Inferior parietal cortex (tissue), 1 donor: Measurements from ENCODE around the gene GID8.

Source experiments
- DNase-seq: peaks from one replicate; pipeline ENCODE4 v3.0.0-alpha.2; 2016; ENCODE audit errors: extremely low spot score

GID8 gene

GRCh38 chr20:62970307-62971210 lies 32.6 kb downstream of the GID8 start:
- DNase-seq: no peak

DNA sequence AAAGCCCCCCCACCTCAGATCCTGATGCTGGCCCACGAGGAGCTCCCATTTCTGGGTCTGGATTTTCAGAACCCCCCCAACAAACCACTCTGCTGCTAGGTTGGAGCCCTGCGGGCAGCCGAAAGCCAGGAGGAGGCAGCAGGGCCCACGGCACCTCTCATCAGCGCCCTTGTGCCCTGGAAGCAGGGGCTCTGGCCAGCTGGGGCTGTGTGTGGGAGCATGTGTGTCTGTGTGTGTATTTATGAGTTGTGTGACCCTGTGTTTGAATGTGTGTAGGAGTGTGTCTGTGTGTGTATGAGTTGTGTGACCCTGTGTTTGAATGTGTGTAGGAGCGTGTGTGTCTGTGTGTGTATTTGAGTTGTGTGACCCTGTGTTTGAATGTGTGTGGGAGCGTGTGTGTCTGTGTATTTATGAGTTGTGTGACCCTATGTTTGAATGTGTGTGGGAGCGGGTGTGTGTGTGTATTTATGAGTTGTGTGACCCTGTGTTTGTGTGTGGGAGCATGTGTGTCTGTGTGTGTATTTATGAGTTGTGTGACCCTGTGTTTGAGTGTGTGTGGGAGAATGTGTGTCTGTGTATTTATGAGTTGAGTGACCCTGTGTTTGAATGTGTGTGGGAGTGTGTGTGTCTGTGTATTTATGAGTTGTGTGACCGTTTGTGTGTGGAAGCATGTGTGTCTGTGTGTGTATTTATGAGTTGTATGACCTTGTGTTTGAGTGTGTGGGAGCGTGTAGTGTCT lies 33.4 kb downstream of the GID8 start:
- no peak for DNase-seq

DNA sequence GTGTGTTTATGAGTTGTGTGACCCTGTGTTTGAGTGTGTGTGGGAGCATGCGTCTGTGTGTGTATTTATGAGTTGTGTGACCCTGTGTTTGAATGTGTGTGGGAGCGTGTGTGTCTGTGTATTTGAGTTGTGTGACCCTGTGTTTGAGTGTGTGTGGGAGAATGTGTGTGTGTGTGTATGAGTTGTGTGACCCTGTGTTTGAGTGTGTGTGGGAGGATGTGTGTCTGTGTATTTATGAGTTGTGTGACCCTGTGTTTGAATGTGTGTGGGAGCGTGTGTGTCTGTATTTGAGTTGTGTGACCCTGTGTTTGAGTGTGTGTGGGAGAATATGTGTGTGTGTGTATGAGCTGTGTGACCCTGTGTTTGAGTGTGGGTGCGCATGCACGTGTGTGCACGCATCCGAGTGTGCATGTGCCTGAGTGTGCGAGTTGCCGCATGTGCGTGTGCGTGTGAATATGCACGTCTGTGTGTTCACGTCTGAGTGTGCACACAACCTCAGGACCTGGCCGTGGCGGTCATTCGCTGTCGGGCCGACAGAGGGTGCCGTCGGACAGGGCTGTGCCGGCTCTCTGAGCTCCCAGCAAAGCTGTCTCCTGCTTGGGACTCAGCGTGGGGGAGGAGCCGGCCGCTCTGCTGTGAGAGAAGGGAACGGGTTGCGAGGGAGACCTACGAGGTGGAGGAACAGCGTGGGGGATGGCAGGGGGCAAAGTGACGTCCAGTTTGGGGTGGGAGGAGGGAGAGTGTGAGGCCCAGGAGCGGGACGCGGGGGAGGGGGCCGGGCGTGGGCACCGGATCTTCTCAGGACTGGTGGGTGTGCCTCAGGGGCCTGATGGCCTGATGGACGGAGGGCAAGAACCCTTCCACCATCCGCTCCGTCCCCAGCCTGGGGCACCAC lies 34.2 kb downstream of the GID8 start:
- DNase-seq: peak; percentile 74

- no peak for DNase-seq
Observed at GRCh38 chr20:62972845-62973745, 35.1 kb downstream of the GID8 start.

- no peak for DNase-seq
Observed at GRCh38 chr20:62975251-62975760, 37.4 kb downstream of the GID8 start.

DNA sequence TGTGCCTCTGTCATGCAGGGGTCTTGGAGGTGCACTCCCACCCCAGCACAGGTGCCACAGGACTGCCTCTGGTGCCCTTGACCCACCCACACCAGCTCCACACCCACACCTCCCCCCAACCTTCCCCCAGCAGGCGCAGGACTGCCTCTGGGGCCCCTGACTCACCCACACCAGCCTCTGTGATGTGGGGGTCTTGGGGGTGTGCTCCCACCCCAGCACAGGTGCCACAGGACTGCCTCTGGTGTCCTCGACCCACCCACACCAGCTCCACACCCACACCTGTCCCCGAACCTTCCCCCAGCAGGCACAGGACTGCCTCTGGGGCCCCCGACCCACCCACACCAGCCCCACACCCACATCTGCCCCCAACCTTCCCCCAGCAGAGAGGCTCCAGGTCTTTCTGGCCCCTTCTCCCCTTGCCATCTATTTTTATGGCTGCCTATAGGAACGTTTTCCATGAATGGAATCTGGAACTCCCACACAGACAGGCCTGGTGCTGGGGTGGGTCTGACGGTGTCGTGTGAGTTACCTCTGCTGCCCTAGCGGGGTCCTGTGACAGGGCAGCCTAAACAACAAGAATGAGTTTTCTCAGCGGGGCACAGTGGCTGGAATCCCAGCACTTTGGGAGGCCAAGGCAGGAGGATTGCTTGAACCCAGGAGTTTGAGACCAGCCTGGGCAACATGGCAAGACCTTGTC lies 38.0 kb downstream of the GID8 start:
- DNase-seq: no peak

DNA sequence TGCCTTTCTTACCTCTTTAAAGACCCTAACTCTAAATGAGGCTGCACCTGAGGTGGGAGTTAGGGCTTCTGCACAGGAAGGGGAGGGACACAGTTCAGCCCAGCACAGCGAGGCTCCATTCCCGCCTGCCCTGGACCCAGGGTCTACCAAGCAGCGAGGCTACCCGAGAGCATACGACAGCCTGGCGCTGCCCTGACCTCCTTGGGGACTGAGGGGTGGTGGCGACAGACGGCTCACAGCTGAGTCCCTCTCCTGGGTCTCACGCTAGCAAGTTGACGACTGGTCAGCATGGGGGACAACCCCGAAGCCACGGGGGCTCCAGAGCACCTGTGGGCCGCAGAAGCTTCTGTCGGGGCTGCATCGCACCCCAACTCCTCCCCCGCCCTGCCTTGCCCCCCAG lies 38.9 kb downstream of the GID8 start:
- DNase-seq: no peak

- no peak for DNase-seq
Observed at GRCh38 chr20:62977613-62978560, 39.9 kb downstream of the GID8 start.

GRCh38 chr20:62978561-62978943 lies 40.6 kb downstream of the GID8 start:
- DNase-seq: no peak

DNA sequence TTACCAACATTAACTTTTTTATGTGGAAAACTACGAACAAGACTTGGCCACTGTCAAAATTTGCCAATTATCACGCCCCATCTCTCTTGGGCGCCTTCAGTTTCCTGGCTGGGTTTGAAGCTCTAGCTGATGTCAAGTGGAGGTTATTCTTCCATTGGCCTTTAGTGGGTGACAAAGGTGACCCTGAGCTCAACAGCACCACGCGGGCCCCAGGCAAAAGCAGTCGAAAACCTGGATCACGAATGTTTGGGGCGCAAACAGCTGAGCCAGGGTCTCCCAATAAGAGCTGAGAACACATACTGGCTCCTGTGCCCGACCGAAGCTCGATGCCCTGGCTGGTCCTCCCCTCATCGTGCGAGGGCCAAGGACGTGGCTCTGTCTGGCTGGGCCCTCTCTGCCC lies 41.4 kb downstream of the GID8 start:
- no peak for DNase-seq

GRCh38 chr20:62979876-62980373 lies 42.0 kb downstream of the GID8 start:
- DNase-seq: no peak

DNA sequence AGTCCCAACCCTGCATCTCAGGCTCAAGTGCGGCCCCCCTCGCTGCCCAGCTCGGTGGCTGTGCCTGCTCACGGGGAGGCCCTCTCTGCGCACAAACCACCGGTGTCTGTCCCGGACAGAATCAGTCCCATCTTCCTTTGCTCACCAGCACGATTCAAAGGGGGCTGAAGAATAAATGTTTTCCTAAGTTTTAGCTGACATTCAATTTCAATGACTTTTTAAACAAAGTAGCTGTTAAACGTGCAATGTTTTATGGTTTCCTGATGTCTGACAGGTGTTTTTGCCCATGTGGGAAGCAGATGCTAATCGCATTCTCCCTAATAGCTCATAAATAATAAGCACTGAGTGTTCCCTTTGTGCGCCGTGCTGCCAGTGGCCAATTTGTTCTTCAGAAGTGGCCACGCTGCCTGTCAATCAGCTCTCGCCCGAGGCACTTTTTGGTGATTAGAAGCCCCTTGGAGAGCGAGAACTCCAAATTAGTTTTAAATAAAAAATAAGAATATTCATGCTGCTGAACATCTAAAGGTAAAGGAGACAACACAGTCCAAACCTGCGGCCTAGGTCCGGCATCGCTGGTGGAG lies 42.5 kb downstream of the GID8 start:
- DNase-seq: no peak

DNA sequence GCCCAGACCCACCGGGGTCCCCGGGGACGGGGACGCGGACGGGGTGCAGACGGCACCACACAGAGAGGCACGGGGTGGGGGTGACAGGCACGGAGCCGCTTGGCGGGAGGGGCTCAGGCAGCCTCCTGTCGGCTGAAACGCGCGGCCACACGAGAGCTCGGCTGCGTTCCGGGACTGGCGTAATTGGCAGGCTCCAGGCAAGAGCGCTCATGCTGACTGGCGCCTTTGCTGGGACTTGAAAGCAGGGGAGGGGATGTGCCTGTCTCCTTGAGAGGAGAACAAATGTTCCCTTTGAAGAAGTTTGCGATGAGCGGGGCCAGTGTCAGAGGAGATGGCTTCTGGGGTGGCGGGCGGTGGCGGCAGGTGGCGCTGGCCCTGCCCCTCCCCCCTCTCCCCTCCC lies 43.0 kb downstream of the GID8 start:
- DNase-seq: no peak

- DNase-seq: no peak
Observed at GRCh38 chr20:62982124-62983075, 44.5 kb downstream of the GID8 start.

DNA sequence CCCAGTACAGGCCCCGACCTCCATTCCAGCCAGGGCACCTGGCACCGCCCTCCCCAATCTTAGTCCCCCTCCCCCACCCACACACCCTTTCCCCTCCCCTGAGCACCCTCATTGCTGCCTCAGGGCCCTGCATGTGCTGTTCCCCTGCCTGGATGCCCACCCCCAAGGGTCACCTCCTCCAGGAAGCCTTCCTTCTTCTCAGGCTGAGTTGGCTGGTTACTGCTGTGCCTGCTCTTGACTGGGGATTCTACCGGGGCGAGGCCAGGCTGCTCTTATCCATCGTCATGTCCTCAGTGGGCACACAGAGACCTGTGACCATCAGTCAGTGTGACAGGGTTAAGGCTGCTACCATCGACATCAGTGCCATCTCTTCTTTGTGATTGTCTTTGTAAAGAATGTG lies 45.3 kb downstream of the GID8 start:
- DNase-seq: no peak

- DNase-seq: no peak
Observed at GRCh38 chr20:62984666-62985443, 46.9 kb downstream of the GID8 start.

DNA sequence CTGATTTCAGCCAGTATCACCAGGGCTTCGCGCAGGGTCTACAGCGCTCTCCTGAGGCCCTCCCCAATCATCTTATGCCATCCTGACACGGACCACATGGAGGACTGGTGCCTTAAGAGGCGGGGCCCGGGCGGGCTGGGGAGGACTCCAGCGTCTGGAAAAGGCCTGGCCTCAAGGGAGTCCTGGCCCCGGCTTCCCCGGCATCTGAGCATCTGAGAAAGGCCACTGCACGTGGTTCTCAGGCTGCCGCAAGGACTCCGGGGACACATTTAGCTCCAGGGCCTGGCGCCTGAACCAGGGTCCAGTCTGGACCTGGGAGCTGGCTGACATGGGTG lies 47.5 kb downstream of the GID8 start:
- no peak for DNase-seq
